Endometrial microvascular endothelial cells (primary cell): ENCODE measurements around the gene BORCS5. TPM values are rescaled to one million over a fixed set of nuclear protein-coding genes. Genes with fewer than 3 reads are reported as not detected.
"Not testable (repeated sequence)": the region's sequence is repeated elsewhere in the genome, so short reads cannot be mapped to it uniquely, and the experiment has no call there.

Experiments
- in situ Hi-C: cut with HindIII; loops from 2 replicates; pipeline ENCODE4 v1.10.0; 2017; ENCODE audit warnings: low sequenced_read_pairs, low pct_unique_long_range_greater_than_20kb; ENCODE audit errors: inconsistent ontology term
- total RNA-seq: library from RNA; depleted of rRNA; stranded (reverse); fragments of >200 nt; gene quantifications from one replicate; pipeline ENCODE4 v1.2.3, GENCODE V29; 2015; ENCODE audit errors: inconsistent ontology term

BORCS5 gene
- total RNA-seq, 1 donor from 2014 or later: 11.3 TPM

DNA sequence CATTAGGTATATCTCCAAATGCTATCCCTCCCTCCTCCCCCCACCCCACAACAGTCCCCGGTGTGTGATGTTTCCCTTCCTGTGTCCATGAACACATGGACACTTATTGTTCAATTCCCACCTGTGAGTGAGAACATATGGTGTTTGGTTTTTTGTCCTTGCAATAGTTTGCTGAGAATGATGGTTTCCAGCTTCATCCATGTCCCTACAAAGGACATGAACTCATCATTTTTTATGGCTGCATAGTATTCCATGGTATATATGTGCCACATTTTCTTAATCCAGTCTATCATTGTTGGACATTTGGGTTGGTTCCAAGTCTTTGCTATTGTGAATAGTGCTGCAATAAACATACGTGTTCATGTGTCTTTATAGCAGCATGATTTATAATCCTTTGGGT is 52.5 kb downstream of the BORCS5 start:
- in situ Hi-C loops: not testable (repeated sequence)

DNA sequence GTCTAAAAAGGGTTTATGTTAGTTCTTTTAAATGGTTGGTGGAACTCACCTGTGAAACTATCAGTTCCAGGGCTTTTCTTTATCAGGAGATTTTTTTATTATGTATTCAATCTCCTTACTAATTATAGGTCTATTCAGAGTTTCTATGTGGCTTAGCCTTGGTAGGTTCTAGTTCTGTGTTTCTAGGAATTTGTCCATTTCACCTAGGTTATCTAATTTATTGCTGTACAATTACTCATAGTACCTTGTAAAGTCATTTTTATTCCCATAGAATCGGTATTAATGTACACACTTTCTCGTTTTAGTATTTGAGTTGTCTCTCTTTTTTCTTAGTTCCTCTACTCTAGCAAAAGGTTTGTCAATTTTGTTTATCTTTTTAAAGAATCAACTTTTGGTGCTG is 59.0 kb downstream of the BORCS5 start:
- in situ Hi-C loops: no loop called here

DNA sequence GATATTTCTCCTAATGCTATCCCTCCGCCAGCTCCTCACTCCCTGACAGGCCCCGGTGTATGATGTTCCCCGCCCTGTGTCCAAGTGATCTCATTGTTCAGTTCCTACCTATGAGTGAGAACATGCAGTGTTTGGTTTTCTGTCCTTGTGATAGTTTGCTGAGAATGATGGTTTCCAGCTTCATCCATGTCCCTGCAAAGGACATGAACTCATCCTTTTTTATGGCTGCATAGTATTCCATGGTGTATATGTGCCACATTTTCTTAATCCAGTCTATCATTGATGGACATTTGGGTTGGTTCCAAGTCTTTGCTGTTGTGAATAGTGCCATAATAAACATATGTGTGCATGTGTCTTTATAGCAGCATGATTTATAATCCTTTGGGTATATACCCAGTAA is 62.3 kb downstream of the BORCS5 start:
- in situ Hi-C loops: not testable (repeated sequence)

DNA sequence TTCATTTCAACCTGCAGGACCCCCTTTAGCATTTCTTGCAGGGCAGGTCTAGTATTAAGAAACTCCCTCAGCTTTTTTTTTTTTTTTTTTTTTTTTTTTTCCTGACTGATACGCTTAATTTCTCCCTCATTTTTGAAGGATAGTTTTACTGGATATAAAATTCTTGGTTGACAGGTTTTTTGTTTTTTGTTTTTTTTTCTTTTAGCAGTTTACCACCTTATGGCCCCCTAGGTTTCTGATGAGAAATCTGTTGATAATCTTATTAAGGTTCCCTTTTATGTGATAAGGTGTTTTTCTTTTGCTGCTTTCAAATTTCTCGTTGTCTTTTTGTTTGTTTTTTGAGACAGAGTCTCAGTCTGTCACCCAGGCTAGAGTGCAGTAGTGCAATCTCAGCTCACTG is 66.5 kb downstream of the BORCS5 start:
- in situ Hi-C loops: no loop called here

DNA sequence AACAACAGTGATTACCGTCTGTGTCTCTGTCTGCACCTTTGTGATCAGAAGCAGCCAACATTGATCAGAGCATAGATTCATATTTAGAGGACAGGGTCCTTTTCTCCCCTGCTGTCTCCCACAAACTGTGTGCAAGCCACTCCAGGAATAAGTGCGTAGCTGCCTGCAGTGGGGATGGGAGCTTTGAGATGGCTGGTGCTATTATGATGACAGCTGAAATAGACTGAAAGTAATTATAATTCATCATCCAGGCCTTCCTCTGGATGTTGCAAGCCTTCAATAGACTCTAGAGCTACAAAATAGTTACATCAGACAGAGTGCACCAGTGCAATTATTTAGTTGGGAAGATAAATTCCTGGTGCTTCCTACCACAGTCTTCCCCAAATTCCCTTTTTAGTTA is 68.1 kb downstream of the BORCS5 start:
- in situ Hi-C loops: no loop called here

DNA sequence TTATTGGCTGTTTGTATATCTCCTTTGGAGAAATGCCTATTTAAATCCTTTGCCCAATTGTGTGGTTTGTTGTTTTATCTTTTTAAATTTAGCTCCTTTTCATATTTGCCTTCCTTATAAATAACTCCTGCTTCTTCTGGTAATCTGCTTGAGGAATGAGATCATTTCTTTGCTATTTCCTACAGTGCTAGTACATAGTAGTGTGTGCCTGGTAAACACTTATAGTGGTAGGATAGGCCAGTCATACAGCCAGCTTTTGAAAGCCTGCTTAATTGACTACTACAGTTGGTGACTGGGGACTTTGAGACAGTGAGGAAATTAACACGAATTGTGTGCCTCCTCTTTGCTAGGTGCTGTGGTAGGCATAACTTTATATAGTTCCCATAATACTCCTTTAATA is 68.7 kb downstream of the BORCS5 start:
- in situ Hi-C loops: no loop called here

DNA sequence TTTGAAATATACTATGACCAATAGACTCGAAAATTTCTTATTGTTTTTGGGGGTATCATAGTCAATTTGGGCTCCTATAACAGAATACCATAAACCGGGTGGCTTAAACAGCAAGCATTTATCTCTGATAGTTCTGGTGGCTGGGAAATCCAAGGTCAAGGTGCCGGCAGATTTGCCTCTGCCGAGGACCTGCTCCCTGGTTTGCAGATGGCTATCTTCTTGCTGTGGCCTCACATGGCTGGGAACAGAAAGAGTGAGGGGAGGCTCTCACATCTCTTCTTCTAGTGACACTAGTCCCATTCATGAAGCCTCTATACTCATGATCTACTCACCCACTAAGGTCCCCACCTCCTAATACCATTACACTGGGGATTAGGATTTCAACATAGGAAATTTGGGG is 70.7 kb downstream of the BORCS5 start:
- in situ Hi-C loops: no loop called here

DNA sequence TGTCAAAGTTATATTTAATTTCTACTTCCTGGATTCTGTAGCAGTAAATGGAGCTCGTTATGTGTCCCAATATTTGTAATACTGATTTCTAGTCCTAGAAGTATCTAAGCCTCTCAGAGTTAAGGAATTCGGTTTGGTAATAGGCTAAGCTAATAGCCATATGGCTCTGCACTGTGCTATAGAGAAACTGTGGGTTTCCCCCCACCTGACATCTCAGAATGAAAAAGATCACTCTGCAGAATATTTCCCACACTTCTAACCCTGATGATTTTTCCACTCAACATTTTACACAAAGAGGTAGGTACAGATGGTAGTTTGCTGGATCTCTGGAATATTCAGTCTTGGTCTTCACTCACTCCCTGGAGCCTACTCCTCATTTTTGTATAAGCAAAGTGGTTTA is 71.2 kb downstream of the BORCS5 start:
- in situ Hi-C loops: no loop called here

DNA sequence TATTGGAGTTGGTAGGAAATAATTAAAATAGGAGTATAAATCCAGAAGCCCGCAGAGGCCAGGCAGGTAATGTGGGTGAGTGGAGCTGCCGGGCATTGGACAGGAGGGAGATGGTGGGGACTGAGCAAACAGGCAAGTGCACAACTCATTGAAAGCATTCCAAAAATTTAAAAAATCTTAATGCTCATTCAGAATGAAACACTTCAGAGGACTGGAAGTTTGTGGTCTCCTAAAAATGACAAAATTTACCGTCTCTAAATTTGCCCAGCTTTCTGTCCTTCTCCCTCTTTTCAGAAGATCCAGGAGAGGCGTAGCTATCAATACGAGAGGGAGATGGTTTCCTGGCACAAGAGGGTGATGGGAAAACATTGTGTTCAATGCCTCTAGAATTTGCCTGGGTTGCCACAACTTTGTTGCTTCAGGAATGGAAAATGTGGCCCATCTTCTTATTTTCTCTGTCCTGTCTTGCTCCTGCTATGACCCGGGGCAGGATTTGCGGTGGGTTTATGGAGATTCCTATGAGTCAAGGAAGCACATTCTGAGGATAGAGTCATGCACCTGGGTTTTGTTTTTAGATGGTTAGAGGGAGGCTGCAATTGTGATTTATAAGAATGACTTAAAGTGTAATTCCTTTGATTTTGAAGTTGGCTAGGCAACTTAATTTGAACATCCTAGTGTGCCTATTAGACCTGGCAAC is 72.2 kb downstream of the BORCS5 start:
- in situ Hi-C loops: no loop called here

DNA sequence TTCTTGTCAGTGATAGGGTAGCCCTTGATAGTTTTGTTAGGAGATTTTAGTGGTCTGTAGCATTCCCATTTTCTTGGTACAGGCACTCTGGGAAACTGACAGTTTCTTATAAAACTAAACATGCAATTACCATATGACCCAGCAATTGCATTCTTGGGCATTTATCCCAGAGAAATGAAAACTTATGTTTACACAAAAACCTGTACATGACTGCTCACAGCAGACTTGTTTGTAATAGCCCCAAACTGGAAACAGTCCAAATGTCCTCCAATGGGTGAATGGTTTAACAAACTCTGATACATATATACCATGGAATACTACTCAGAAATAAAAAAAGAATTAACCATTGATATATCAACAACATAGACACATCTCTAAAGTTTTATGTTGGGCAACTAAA is 75.5 kb downstream of the BORCS5 start:
- in situ Hi-C loops: no loop called here

DNA sequence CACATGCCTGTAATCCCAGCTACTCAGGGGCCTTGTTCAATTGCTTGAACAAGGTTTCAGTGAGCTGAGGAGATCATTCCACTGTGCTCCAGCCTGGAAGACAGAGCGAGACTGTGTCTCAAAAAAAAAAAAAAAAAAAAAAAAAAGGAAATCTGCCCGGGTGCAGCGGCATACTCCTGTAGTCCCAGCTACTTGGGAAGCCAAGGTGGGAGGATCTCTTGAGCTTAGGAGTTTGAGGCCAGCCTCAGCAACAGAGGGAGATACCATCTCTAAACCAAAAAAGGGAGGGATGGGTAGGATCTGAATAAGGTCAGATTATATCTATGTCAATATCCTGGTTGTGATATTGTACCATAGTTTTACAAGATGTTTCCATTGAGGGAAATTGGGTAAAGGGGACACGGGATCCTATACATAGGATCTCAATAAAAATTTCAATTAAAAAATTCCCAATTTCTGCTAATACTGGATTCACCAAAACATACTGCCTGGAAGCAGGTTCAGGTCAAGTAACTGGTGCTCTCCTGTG is 76.4 kb downstream of the BORCS5 start:
- in situ Hi-C loops: no loop called here

DNA sequence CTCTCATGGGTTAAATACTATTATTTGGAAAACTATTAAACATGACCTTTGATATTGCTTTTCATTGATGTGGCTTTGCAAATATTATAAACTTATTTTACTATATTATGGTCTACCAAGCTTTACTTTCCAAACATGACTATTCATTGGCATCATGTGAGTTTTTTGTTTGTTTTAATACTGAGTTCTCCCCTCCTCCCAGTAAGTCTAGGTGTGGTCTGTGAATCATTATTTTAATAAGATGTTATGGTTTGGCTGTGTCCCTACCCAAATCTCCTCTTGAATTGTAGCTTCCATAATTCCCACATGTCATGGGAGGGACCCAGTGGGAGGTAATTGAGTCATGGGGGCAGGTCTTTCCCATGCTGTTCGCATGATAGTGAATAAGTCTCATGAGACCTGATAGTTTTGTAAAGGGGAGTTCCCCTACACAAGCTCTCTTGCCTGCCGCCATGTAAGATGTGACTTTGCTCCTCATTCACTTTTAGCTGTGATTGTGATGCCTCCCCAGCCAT is 80.0 kb downstream of the BORCS5 start:
- in situ Hi-C loops: no loop called here

DNA sequence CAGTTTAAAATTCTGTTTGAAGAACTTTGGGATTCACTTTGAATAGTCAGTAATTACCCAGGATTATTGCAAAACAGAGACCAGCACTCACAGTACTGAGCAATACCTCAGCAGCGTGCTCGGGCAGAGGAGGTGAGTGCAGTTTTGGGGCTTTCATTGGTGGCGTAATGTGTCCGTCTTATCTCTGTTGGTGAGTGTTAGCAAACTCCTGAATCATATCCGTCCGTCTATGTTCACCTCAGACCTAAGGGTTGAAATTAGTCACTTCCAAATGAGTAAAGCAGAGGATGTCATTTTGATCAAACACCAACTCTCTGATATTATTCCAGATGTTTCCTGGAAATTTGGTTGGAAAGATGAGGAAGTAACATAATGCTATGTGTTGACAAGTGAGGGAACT is 82.8 kb downstream of the BORCS5 start:
- in situ Hi-C loops: no loop called here

DNA sequence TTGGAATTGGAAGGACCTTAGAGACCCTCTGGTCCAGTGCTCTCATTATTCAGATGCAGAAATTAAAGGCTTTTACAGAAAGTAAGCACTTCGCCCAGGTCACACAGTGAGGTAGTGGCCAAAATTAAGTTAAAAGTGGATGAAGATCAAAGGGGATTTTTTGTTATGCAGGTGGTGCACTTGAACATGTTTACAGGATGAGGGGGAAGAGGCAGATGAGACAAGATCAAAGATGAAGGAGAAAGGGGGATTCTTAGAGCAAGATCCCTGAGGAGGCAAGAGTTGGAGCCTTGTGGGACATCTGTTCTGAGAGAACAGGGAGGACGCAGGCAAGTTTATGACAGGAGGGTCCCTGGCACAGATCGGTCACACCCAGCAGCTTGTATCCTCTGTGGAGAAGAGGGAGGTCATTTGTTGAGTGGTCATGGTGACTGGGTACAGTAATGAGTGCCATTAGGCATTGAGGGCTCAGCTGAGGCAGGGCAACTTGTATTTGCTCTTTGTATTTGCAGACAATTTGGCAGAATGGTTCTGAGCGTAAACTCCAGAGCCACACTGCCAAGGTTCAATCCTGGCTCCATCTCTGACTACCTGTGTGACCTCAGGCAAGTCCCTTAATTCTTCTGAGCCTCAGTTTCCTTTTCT is 84.0 kb downstream of the BORCS5 start:
- in situ Hi-C loops: no loop called here

DNA sequence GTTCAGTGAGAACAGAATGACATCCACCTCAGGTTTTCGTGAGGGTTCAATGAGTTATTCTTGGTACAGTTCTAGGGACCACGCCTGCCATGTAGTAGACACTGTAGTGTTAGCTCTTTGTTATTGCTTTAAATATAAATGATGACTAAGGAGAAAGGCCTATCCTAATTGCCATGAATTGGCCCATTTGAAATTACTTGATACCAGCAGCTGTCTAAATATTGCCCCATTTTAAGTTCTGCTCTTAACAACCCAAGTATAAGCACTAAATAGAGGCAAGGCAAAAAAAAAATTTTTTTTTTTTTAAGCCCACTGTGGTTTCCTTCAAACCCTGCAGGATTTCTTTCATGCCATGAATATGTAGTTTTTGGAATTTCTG is 84.5 kb downstream of the BORCS5 start:
- in situ Hi-C loops: no loop called here

DNA sequence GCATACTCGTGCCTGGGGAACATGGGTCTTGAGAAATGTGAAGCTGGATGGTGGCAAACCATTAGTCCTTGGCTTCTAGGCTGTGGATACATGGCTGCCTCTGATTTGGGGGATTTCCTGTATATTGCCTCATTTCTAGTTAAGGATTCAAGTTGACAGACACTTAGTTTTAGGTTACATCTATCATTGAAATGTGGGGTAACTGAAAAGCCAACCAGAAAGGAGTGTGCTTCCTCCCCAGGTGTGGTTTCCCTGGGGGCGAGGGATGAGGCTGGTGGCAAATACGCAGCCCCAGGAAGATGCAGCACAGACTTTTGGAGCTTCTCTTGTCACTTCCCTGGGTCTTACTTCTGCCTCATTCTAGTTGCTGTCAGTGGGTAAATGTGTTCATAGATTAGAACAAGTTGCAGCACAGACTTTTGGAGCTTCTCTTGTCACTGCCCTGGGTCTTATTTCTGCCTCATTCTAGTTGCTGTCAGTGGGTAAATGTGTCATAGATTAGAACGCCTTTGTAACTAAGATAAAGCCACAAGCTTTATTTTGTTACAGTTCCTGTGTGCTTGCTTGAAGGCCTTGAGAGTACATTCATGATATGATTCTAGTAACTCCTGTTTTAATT is 85.1 kb downstream of the BORCS5 start:
- in situ Hi-C loops: no loop called here

DNA sequence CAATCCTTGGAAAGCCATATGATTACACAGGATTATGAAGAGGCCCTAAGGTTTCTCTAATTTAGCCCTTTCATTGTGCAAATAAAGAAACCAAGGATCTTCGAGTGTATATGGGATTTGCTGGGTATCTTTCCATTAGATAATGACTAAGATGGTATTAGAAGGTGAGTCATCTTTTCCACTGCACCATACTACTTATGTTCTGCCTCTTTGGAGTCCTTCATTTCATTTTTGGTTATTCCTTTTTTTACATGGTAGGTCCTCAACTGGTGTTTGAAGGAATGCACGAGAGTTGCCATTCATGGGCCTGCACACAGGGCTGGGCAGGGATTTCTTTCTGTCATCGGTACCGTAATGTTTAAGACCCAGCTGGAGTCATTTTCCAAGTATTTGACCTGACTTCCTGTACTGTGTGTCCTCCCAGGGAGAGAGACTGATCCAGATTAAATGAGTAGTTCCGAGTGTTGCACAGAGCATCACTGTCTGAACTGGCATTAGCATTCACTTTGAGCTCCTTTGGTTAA is 85.7 kb downstream of the BORCS5 start:
- in situ Hi-C loops: no loop called here

DNA sequence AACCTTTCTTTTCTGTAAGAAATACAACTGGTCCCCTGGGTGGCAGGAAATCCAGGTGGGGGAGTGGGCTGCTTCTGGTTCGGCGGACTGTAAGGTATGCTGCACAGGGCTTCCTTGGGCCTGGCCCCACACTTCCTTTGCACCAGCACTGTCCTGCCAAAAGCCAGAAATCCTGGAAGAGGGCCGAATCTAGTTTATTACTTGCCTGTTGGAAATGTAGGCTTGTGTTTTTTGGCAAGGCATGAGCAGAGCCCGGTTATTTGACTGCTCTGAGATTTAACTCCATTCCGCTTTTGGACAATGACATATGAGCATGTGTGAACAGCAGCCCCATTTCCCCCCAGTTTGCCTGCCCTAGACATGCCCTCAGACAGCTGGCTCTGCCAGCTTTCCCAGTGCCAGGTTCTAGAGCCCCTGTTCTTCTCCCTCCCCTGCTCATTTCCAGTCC is 86.6 kb downstream of the BORCS5 start:
- in situ Hi-C loops: no loop called here

DNA sequence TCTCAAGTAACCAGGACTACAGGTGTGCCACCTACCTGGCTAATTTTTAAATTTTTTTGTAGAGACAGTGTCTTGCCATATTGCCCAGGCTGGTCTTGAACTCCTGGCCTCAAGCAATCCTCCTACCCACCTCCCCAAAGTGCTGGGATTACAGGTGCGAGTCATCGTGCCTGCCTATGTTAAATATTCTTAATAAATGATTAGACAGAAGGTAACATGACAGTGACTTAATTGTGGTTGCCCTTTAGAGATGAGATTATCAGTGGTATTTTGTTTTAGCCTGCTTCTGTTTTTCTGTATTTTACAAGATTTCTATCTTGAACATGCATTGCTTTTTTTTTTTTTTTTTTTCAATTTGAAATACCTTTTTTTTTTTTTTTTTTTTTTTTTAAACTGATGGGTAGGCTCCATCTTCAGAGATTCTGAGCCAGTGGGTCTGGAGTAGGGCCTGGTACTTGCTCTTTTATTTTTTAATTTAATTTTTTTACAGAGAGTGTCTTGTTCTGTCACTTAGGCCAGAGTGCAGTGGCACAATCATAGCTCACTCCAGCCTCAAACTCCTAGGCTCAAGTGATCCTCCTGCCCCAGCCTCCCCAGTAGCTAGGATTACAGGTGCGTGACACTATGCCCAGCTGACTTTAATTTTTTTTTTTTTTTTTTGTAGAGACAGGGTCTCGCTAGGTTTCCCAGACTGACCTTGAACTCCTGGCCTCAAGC is 88.4 kb downstream of the BORCS5 start:
- in situ Hi-C loops: no loop called here
